GM18873 (cell line): ENCODE data around the gene WFDC2.

Source experiments
- ATAC-seq: cut with Tn5 transposase; IDR thresholded peaks from one replicate; pipeline ENCODE4 v1.9.1; 2021; ENCODE audit warnings: mild to moderate bottlenecking, moderate library complexity, moderate number of reproducible peaks; ENCODE audit not compliant: unreplicated experiment, low FRiP score

Gene WFDC2

GRCh38 chr20:45469336-45470261, at the start of gene WFDC2:
Gene WFDC2, plus strand, starts transcription at chr20:45469753. Its CDS starts 29 bp downstream, at chr20:45469782.
- no peak for ATAC-seq

- ATAC-seq: no peak
Observed at GRCh38 chr20:45420125-45420524, 49.4 kb upstream of the WFDC2 start.

GRCh38 chr20:45423700-45424099, 45.9 kb upstream of the WFDC2 start:
- no peak for ATAC-seq

- no peak for ATAC-seq
Observed at GRCh38 chr20:45425561-45425960, 44.0 kb upstream of the WFDC2 start.

- no peak for ATAC-seq
Observed at GRCh38 chr20:45426320-45427016, 43.1 kb upstream of the WFDC2 start.

GRCh38 chr20:45427236-45428149, 42.1 kb upstream of the WFDC2 start:
- ATAC-seq: no peak

GRCh38 chr20:45429618-45430017, 39.9 kb upstream of the WFDC2 start:
- no peak for ATAC-seq

- ATAC-seq: no peak
Observed at GRCh38 chr20:45432294-45432693, 37.3 kb upstream of the WFDC2 start.

GRCh38 chr20:45433316-45433715, 36.2 kb upstream of the WFDC2 start:
- no peak for ATAC-seq

GRCh38 chr20:45433976-45434375, 35.6 kb upstream of the WFDC2 start:
- no peak for ATAC-seq

- no peak for ATAC-seq
Observed at GRCh38 chr20:45436732-45437485, 32.6 kb upstream of the WFDC2 start.

- no peak for ATAC-seq
Observed at GRCh38 chr20:45440424-45440823, 29.1 kb upstream of the WFDC2 start.

GRCh38 chr20:45440891-45441685, 28.5 kb upstream of the WFDC2 start:
- ATAC-seq: no peak

GRCh38 chr20:45441746-45442145, 27.8 kb upstream of the WFDC2 start:
- no peak for ATAC-seq

GRCh38 chr20:45444050-45444449, 25.5 kb upstream of the WFDC2 start:
- no peak for ATAC-seq

GRCh38 chr20:45445805-45446562, 23.6 kb upstream of the WFDC2 start:
- ATAC-seq: no peak

- ATAC-seq: no peak
Observed at GRCh38 chr20:45448270-45448669, 21.3 kb upstream of the WFDC2 start.

GRCh38 chr20:45449528-45449927, 20.0 kb upstream of the WFDC2 start:
- no peak for ATAC-seq
